ENCODE data around the gene PLA2G12A. TPM values are rescaled to one million over a fixed set of nuclear protein-coding genes. Genes with fewer than 3 reads are reported as not detected.

The PLA2G12A gene
- total and polyA plus RNA-seq, 2 of the 8 experiments (the other 6 are each of a cell fraction or from before 2014, with no cell fraction given) = 26.6 to 47.2 TPM

DNA sequence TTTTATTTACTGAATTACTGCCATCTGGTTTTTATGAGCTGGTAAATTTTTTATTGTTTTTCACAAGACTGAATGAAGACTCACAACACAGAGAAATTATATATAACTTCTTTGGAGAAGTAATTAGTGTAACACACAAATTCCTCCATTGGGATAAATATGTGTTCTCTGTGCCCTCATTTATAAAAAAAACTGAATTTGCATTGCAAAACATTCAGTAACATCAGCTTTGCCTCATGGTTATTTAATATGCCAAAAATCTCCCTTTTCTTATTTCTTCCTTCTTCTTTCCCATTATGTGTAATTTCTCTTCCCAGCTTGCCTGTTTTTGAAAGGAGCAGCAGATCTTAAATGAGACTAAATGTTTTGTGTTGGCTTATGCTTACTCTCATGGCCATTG, 45.1 kb downstream of the PLA2G12A start:
- Histone ChIP-seq H3K27ac (ENCODE audit: low read depth, low read length) (no peak overlapping the region), H3K79me1 (ENCODE audit: low read depth, low read length) (no peaks in the 10 kb centered on the region), H4K91ac (replicated peaks; ENCODE audit: insufficient read length, low read length) (no peak overlapping the region), H4K20me1 (replicated peaks in 1 of 2; ENCODE audit: control insufficient read depth in 1 of 2, insufficient read depth in 2 of 2, low read length in 2 of 2) (no peaks in the 10 kb centered on the region), H2AFZ (ENCODE audit: low read length) (no peak overlapping the region), H2BK15ac (ENCODE audit: low read length) (no peak overlapping the region), H3K23me2 (ENCODE audit: low read depth, low read length) (no peaks in the 10 kb centered on the region), H3K56ac (replicated peaks; ENCODE audit: insufficient read length, low read depth, low read length) (no peak overlapping the region), H3K18ac (ENCODE audit: extremely low read depth, low read length) (no peak overlapping the region), H3K9me3 (ENCODE audit: insufficient read depth in 2 of 2, low read depth in 1 of 2, low read length in 1 of 2) (no peaks in the 10 kb centered on the region), H3K36me3 (ENCODE audit: control insufficient read depth in 2 of 4, insufficient read depth in 4 of 4, low read length in 3 of 4) (peaks cover 0 to 2% (median 0%) of the 10 kb centered on the region in 4 experiments; a peak in 2 of 8 replicates), H2BK5ac (ENCODE audit: low read depth, low read length) (no peak overlapping the region), H3K4me3 (ENCODE audit: extremely low read depth in 1 of 4, insufficient read depth in 2 of 4, low read depth in 3 of 4, low read length in 4 of 4) (no peak overlapping the region), H3K23ac (ENCODE audit: insufficient read length) (no peak overlapping the region), H2BK120ac (replicated peaks; ENCODE audit: low read depth, low read length) (no peak overlapping the region), H4K8ac (ENCODE audit: extremely low read depth, insufficient read depth, low read length) (no peak overlapping the region), H3K4me1 (replicated peaks in 1 of 4; ENCODE audit: control insufficient read depth in 3 of 4, insufficient read depth in 4 of 4, low read length in 3 of 4) (peaks cover 0 to 7% (median 3%) of the 10 kb centered on the region in 4 experiments; a peak in 3 of 7 replicates), H2AK5ac (ENCODE audit: low read depth, low read length) (no peak overlapping the region), H4K5ac (ENCODE audit: insufficient read length, low read depth, low read length) (no peak overlapping the region), H3K9ac (replicated peaks in 1 of 4; ENCODE audit: extremely low read depth in 1 of 4, low read depth in 3 of 4, low read length in 3 of 4) (no peak overlapping the region), H3K14ac (ENCODE audit: insufficient read length) (no peak overlapping the region), H3K4ac (replicated peaks; ENCODE audit: insufficient read length, low read depth, low read length) (no peak overlapping the region), H2BK20ac (ENCODE audit: low read length) (no peak overlapping the region), H2BK12ac (ENCODE audit: low read depth, low read length) (no peak overlapping the region), H3K4me2 (ENCODE audit: insufficient read depth in 1 of 2, low read depth in 2 of 2, low read length in 2 of 2) (no peak overlapping the region), H3K27me3 (replicated peaks in 1 of 4; ENCODE audit: control insufficient read depth in 3 of 4, extremely low read depth in 1 of 4, insufficient read depth in 3 of 4, low read length in 3 of 4) (no peaks in the 10 kb centered on the region), H3K79me2 (ENCODE audit: control insufficient read depth in 1 of 2, insufficient read depth in 2 of 2, low read length in 2 of 2) (no peaks in the 10 kb centered on the region)
- FAIRE-seq (no peak), DNase-seq (ENCODE audit: low read depth in 1 of 2, low spot score in 2 of 2) (no peak)
- no peak for TF ChIP-seq RNF2 (IDR thresholded peaks at IDR 0.05; ENCODE audit: borderline replicate concordance, low read depth, low read length, missing control alignments, poor library complexity, severe bottlenecking)
- POLR2A ChIA-PET (ENCODE audit: partially characterized antibody) = interaction anchor here (1.0 kb wide), 1 partner anchor 17 kb away, joined by 6 read pairs; no protein-coding TSS in a partner anchor
- CTCF ChIA-PET (ENCODE audit: partially characterized antibody) = interaction anchor here (1.6 kb wide), 1 partner anchor 252 kb away, joined by 4 read pairs; no protein-coding TSS in a partner anchor
